ENCODE results near the gene ACYP2.

ACYP2 gene

DNA sequence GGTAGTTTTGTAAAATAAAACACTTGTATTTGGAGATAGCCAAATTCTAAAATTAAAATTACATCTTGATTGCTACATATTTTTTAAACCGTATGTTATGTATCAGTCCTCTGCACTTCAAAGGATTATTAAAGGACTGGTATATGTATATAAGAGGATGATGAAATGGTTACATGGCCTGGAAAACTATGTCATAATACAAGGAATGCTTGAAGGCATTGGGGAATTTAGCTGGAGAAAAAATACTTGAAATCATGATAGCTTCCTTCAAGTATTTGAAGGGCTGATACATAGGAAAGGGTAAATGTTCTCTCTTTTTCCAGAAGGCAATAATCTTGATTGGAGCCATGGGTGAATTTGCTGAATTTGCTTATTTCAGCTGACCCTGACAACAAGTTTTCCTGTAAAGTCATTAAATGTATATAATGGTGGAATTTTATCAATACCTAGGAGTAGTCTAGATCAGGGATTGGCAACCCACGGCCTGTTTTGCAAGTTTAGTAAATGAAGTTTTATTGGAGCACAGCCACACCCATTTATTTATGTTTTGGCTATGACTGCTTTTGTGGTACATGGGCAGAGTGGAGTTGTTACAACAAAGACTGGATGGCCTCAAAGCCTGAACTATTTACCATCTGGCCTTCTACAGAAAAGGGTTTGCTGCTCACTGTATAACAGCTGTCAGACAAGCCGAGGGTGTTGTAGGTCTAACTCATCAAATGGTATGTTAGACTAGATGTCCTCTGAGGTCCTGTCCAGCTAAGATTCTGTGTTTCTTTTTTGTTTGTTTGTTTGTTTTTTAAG is 34.4 kb downstream of the ACYP2 start:
- DNase-seq (ENCODE audit: low read depth in 2 of 2) = no peak

DNA sequence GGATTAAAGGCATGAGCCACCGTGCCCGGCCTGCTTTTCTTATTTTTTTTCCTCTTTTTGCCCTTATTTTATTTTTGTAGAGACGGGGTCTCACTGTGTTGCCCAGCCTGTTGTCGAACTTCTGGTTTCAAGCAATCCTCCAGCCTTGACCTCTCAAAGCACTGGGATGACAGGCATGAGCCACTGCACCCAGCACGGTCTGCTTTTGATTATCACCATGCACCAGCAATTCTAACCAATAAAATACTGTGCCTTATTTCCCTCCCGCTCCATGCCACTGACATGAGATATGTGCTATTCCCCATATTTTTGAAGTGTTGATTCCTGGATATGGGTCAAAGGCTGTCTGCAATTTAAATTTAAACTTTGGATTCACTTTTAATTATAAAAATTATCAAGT is 42.9 kb downstream of the ACYP2 start:
- no peak for DNase-seq (ENCODE audit: low read depth in 2 of 2)

DNA sequence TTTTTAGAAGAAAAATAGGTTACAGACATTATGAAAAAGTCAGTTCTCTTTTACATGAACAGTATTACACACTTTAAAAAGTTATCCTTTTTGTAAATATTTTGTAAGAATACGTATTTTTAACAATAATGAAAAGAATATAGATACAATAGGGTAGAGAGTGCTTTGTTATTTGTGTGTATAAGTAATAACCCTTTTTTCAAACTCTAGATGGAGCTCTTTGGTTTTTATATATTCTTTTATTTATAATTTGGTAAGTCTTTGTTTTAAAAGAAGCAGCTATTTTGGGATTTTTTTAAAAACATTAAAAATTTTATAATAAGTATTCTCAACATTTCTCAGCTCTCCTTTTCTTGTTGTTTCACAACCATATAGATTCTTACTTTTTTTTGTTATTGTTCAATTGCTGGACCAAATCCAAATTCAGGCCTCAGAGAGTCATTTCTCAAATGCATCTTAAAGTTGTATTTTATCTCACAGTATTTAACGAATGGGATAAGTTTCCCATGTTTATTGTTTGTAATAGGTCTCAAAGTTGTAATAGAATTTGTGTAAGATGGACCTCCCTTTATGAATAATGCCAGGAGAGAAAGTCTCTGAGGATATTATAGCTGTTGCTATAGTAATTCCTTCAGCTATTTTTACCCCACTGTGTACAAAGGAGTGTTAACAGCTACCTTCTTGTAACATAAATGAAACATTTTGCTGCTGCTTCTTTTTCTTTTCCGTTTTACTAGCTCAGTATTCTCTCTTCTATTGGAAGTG is 46.4 kb downstream of the ACYP2 start:
- no peak for DNase-seq (ENCODE audit: low read depth in 2 of 2)

DNA sequence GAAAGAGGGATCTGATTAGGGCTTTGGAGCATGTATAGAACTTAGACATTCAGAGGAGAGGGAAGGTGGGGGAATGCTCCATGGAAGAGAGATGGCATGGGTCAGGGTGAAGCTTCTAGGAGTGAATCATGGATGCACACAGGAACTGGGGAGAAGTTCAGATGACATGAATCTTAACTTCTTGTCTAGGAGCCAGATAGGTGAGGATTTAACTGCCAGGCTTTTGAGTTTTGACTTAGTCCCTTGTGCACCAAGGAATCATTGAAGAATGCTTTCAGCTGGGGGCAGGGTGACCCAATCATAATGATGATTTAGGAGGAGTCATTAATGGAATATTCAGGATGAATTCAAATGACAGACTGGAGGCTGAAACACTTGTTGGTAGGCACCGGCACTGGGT is 48.7 kb downstream of the ACYP2 start:
- no peak for DNase-seq (ENCODE audit: low read depth in 2 of 2)

DNA sequence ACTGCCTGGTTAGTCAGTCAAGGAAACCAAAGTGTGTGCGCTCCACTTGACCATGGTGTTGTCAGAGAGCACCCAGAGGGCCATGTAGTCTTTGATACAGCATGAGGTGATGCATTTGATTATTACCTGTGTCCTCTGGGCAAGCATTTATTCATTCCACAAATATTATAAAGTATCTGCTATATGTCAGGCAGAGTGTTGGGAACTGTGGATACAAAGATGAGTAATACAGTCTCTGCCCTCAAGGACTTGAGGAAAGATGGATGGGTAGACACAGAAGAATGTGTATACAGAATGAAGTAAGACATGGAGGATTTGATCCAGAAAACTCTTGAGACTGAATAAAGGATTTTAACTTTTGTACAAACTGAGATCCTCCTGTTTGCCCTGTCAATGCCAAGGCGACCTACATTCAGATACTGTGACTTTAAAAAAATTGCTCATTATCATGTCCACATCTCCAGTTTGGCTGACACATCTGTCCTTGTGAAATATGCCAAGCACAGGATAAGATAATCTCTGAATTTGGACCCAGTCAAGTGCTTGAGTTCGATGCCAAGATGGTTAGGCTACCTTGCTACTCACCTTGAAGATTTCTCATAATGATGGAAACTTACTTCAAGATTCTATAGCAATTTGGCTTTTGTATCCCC is 50.8 kb downstream of the ACYP2 start:
- no peak for DNase-seq (ENCODE audit: low read depth in 2 of 2)

DNA sequence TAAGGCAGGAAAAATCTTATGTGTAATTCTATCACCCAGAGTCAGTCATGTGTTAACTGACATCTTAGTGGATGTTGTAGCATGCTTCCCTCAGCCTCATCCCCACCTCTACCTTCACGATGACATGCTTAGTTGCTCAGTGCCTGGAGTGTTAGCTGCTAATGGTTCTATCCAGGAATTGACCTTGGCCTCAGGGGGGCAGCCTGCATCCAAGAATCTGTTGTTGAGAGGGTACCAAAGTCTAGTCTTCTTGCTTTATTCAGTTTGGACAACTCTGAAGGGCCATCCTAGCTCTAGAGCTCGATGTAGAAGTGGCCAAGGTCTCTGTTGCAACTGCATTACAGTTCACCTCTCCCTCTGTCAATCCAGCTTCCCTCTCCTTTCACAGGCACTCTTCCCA is 61.2 kb downstream of the ACYP2 start:
- no peak for DNase-seq (ENCODE audit: low read depth in 2 of 2)

DNA sequence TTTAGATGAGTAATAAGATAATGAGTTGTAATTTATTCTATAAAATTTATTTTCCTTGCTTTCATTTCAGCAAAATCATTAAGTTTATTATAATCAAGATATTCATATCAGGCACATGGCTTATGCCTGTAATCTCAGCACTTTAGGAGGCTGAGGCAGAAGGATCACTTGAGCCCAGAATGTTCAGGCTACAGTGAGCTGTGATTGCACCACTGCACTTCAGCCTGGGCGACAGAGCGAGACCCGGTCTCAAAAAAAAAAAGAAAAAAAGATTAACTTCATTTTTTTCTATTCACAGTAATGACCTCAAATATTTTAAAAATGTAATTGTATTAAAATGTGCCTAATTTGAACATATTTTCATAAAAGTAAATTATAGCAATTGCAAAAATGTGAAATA is 67.9 kb downstream of the ACYP2 start:
- no peak for DNase-seq (ENCODE audit: low read depth in 2 of 2)

DNA sequence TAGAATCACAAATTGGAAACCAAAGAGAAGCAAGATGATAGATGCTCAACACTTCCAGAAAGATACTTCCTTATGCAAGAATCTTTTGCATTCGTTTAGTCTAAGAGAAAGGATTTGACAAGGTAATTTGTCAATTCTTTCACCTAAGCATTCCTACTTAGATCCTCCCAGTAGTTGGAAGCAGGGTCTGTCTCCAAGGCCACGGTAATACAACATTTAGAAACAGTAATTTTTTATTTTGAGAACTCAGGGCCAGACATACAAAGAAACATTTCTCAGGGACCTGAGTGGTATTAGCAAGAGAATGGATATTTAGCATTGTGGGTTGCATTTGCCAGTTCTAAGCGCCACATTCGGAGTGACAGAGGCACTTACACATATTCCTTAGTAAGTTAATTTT is 68.6 kb downstream of the ACYP2 start:
- DNase-seq (ENCODE audit: low read depth in 2 of 2) = no peak

DNA sequence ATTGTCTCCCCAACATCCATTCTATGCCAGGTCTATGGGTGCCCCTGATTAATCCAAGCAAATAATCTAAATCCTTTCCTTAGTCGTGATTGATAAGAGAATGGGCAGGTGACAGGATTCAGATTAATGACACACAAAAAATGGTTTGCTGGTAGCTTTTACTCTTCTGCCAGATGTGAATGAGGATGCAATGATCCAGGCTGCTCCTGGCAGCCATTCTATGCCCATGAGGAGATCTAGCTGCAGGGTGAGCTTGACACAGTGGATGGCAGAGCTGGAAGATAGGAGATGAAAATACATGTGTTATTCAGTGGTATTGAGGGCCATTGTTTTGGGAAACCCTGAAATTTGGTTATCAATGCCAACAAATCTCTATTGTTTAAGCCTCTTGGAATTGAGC is 69.7 kb downstream of the ACYP2 start:
- DNase-seq (ENCODE audit: low read depth in 2 of 2) = no peak

DNA sequence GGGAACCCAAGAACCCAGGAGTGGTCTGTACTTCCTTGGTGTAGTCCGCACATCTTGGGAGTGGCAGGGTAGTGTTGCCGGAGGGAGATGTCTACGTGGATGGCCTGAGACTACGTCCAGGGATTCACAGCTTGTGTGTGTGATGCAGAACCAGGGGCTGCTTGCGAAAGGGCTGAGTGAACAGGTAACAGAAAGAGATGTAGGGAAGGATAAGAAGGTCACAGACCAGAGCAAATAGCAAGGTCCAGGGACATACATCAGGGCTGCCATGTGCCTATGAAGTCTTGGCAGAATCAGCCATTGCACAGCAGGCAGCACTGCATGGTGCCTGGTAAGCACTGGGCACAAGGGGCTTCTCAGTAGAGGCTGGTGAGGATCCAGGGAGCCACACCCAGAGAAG is 71.9 kb downstream of the ACYP2 start:
- DNase-seq (ENCODE audit: low read depth in 2 of 2) = no peak

DNA sequence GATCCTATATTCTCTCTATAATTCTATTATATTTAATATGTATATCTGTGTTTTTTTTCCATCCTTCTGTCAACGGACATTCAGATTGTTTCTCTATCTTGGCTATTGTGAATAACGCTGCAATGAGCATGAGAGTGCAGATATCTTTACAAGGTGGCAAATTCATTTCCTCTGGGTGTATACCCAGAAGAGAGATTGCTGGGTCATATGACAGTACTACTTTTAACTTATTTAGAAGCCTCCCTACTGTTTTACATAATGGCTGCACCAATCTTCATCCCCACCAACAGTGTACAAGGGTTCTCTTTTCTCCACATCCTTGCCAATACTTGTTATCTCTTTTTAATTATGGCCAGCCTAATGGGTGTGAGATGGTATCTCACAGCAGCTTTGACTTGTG is 74.1 kb downstream of the ACYP2 start:
- no peak for DNase-seq (ENCODE audit: low read depth in 2 of 2)

DNA sequence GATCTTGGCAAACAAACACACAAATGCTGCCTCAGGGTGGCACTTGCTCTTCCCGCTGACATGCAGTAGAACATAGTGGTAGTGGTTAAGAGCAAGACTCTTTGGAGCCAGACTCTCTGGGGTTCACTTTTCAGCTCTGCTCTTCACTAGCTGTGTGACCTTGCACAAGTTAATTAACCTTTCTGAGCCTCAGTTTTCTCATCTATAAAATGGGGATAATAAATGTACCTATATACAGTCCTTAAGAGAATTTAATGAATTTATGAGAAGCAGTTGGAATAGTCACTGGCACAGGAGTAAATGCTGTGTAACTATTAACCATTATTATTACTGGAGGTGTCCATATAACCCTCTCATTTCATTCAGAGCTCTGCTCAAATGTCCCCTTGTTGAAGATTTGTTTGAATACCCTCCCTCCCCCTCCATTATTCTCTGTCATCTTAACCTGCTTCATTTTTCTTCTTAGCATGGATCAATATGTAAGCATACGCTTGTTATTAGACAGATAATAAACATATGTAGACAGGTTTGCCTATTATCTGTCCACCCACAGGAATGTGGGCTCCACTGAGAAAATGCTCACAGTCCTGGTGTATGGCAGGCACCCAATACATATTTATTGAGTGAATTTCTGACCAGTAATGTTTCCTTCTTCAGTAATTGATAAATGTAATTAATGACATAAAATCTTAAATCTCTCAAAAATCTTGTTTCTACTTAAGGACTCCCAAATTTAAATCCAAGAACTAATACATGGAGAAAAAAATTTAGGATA is 76.1 kb downstream of the ACYP2 start:
- no peak for DNase-seq (ENCODE audit: low read depth in 2 of 2)

DNA sequence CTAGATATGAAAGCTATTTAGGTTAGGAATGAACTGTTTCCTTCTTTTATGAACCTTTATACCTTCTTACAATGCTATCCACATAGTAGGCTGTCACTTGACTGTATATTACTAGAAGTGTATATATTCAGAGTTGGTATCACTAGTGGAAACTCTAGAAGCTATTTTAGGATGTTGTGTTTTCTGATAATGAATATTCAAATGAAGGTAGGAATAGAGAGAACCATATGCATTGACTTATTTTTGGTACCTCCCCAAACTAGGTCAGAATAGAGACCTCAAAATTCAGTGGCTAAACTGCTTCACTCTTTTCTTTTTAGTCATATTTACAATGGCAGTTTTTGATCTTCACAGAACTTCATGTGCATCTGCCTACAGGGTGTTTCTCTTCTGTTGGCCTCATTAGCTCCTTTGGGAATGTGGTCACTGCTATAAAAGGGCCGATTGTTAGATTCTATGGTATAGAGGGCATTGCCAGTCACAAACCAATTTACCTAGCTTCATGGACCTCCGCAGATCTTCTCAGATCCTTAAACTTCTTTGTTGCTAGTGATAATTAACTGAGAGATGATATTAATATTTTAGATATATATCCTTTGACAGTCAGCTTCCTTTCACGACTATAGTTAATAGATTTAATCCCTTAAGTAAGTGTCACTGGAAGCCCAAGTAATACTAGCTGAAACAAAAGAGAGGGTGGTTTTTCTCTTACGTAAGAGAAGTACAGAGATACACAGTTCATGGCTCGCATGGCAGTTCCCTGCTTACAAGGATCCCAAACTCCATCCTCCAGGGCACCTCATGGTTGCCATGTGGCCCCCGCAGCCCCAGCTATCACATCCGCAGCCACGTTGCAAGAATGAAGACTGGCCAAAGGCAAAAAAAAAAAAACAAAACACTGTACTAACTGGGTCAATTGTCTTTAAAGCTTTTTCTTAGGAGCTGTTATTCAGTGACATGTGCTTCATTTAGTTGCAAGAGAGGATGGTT is 79.6 kb downstream of the ACYP2 start:
- DNase-seq (ENCODE audit: low read depth in 2 of 2) = no peak

DNA sequence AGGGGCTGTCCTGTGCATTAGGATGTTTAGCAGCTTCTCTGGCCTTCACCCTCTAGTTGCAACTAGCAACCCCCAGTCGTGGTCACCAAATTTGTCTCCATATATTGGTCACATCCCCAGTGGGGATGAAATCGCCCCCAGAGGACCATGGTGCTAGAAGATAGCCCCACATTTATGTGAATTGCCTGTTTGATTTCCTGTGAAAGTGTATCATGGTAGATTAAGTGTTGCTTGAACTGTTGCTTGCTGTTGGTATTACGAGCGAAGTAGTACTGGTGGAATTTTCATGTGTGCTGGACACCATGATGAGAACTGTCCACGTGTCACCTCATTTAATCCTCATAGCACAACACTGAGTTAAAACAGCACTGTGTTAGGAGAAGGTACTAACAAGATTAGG is 81.2 kb downstream of the ACYP2 start:
- DNase-seq (ENCODE audit: low read depth in 2 of 2) = no peak

DNA sequence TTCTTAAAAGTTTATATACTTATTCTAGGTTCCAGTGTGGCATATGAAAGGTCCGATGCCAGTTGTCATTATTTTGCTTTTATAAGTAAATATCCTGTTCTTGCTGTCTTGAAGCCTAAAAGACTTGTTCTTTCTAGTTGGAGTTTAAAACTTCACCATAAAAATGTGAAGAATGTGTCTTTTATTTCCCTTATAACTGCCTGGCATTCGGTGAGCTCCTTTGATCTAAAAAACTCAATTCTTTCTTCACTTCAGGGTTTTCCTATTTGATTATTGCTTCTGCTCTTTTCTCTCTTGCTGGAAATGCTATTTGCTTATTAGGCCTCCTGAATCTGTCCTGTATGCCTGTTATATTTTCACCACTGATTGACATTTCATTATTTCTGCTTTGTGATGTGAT is 89.1 kb downstream of the ACYP2 start:
- DNase-seq (ENCODE audit: low read depth in 2 of 2) = no peak

DNA sequence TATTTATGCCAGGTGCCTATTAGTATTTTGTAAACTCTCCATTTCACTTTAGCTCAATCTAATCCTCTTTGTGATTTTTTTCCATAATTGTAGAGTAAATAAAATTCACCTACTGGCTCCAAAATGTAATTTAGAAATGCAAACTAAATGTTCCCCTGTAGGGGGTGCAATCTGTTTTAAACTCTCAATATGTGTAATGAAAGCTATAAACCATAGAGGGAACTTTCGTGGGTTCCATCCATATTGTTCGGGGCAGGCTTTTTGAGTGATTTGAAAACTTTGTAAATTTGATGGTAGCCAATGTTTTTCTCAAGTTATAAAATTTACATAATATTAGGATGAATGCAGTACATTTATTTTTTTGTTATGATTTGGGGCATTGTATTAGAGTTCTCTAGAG is 91.2 kb downstream of the ACYP2 start:
- no peak for DNase-seq (ENCODE audit: low read depth in 2 of 2)

DNA sequence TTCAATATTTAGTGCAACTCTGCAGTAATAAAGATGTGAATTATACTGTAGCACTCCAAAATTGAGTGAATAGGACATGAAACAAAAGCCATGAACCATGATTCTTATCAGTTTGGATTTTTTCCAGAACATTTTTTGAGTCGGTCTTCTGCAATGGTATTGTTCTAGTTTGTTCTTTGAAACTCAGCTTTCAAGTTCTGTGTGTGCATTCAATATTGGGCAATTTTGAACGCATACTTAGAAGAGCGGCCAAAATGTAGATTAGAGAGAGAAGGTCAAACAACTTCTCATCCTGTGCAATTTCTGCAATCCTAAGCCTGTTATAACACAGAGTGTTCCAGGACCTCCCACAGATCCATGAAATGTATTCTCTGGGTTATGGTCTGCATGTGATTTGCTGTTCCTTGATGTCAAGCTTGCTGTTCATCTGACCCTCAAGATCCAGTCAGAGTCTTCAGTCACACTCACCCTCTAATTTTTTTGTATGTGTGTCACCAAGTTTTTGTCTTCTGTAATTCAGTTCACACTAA is 92.3 kb downstream of the ACYP2 start:
- no peak for DNase-seq (ENCODE audit: low read depth in 2 of 2)

DNA sequence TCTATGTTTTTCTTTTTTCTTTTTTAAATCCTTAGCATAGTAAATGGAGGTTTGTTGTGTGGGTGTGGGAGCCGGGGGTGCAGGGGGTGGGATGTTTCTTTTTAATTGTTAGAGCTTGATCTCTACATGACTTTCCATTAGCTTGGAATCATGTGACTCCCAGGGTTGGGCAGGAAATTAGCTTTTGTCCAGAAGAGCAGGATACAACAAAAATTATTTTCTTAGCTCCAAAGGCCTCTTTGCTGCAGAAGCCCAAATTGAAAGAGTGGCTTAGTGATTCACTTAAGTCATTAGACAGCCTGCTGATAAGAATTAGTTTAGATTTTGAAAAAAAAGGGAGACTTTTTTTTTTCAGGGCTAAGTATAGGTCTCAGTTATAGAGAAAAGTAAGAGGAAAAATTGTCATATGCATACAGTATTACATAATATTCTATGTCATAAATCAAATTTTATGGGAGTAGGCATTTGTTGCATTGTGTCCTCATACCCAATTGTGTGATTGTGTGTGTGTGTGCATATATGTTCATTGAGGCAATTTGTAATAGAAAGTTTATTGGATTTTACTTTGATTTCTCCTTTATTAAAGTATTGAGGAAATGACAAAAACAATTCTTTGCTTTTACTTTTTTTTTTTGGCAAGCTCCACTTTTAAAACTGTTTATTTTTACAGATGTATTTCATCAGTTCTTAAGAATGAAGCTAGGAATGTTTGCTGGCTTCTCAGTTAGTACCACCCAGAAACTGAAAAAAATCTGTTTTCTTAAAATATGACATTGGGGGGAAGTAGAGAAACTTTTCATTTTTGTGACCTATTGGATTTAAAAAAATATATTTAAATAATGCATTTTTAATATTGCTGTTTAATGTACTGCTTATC is 93.2 kb downstream of the ACYP2 start:
- DNase-seq (ENCODE audit: low read depth in 2 of 2) = no peak

DNA sequence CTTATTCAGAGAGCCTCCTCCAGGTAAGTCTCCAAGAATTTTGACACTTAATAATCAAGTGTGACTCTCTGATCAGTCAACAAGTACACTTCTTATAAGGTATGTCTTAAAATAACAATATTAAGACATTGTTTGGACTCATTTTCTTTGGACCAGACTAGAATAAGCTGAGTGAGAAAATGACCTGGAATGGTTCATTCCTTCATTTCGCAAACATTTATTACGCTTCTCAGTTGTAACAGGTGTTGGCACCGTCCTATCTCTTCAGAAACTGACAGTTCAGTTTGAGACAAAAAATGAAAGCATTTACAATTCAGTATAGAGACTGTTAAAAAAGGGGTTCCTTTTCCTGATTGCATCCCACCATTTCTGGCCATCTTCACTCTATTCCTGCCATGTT is 94.0 kb downstream of the ACYP2 start:
- DNase-seq (ENCODE audit: low read depth in 2 of 2) = no peak

DNA sequence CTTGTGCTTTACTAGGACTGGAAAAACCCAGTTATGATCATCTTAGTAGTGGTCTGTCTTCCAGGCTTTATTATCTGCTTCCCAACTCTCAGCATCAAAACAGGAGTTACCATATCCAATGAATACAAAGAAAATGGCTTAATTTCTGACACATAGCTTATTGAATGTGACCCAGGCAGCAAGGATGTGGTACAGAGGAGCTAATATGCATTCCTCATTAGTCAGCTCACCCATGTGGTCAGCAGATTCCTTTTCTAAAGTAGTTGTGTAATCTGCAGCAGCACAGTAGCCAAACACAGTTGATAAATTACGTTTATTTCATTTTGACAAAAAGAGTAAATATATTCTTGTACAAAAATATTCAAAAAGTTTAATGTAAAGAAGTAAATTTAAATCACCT is 97.0 kb downstream of the ACYP2 start:
- no peak for DNase-seq (ENCODE audit: low read depth in 2 of 2)

Measured in stimulated activated CD8-positive, alpha-beta memory T cell treated with anti-CD3 and anti-CD28 coated beads, Interleukin-2, amount 100 ng/mL, for 1 hour (primary cell).